GM19328 (cell line): ENCODE measurements around the gene TSHZ2.
A peak's percentile ranks its signal among the peaks of the same experiment; 100 is the strongest.
"Not testable (repeated sequence)": the region's sequence is repeated elsewhere in the genome, so short reads cannot be mapped to it uniquely, and the experiment has no call there.

ENCODE experiments used
- ATAC-seq: cut with Tn5 transposase; IDR thresholded peaks from one replicate; pipeline ENCODE4 v1.9.1; 2021; ENCODE audit warnings: mild to moderate bottlenecking, moderate library complexity; ENCODE audit not compliant: unreplicated experiment

The TSHZ2 gene

DNA sequence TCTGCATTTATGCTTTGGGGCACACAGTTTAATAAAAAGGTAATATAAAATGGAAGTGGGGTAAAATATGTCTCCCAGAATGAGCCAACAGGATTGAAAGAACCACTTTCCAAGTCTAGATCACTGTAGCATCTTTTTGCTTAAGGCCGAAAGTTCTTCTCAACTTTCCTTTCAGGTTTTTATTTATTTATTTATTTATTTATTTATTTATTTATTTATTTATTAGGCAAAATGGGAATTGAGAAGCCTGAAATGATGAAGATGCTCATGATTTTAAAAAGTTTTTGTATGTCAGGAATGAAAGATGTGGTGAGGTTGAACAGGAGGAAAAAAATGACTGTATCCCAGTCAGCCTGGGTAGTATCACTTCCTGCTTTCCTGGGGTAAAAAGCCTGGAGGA, 24.0 kb downstream of the TSHZ2 start:
- ATAC-seq: no peak

DNA sequence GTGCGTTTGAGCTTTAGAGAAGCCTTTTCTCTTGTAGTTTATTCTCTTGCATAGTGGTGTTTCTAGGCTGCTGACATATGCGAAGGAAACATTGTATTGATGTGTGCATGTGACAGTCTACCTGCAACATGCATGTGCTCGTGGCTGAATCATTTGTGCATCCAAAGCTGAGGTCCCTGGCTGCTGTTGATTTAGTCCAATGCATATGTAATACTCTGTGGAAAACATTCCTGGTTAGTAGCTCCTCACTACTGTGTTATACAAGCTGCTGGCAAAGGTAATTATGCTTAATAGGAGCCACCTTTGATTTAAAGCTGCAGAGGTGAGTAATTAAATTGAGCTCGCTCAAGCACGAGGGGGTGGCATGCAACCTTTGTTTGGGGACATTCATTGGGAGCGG, 24.5 kb downstream of the TSHZ2 start:
- ATAC-seq: no peak

DNA sequence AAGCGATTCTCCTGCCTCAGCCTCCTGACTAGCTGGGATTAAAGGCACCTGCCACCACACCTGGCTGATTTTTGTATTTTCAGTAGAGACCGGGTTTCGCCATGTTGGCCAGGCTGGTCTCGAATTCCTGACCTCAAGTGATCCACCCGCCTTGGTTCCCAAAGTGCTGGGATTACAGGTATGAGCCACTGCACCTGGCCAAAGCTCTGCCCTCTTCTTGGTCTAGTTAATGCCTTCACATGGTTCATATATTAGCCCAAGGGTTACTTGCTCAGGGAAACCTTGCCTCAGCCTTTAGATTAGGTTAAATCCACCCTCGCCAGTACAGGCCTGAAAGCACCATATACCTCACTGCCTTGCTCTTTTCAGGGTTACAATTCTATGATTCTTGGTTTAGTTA, 26.1 kb downstream of the TSHZ2 start:
- no peak for ATAC-seq

DNA sequence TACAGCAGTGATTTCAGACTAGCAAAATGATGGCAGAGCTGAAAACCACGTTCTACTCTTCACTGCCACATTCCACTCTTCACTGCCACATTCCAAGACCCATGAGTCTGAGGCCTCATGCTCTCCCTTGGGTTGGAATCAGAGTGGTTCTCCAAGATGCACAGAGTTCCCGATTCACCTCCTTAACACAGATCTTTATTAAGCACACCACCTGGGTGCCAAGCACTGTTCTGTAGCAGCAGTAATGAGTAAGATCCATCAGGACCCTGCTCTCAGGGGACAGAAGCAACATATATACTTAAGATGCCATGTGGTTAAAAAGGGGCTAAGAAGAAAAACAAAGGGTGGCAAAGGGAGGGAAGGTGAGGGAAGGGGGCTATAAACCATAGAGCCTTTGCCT, 26.9 kb downstream of the TSHZ2 start:
- ATAC-seq: no peak

DNA sequence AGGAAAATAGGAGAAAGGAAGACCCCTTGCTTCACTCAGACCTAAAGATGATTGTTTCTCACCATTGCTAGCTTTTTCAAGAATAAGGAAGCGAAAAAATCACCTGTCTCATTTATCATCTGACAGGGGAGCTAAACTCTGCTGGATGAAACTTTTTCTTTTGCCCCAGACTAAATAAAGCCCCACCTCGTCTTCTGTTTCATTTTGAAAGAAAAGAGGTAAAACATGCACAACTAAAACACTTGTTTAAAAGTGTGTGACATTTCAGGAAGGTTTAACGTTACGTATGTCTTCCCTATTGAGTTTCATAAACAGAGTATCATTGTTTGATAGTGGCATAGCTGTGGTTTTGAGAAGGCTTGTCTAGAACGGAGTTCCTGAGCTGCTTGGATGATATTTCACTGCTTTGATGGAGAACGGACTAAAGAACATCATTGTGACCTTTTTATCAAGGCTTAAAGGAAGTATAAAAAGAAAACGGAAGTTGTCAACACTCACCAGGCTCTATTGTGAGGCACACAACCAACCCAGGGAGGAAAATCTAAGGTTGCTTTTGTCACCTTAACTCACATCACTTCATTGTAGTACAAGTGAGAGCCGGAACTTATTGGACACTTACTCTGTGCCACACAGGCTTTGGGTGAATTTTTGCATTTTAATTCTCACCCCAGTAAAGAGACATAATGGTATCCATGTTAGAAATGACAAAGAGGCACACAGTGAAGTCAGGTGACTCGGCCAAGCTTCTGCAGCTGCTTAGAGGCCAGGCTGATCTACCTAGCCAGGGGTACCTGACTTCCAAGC, 29.5 kb downstream of the TSHZ2 start:
- peak; percentile 68 for ATAC-seq

DNA sequence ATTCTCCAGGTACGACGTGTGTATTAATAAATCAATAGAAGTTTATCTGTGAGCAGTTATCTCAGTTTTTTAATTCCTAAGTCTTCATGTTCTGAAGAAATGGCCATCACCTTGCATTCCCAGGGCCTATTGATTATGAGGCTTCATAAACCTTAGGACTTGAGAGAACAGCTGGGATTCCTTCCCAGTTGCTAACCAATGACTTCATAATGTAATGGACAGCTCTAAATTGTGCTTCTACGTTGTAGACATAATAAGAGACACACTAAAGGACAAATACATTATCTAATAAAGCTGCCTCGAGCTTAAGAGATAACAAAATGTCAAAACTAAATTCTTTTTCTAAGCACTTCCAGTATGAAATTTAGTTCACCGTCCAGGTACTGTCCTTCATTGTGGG, 30.6 kb downstream of the TSHZ2 start:
- ATAC-seq: no peak

DNA sequence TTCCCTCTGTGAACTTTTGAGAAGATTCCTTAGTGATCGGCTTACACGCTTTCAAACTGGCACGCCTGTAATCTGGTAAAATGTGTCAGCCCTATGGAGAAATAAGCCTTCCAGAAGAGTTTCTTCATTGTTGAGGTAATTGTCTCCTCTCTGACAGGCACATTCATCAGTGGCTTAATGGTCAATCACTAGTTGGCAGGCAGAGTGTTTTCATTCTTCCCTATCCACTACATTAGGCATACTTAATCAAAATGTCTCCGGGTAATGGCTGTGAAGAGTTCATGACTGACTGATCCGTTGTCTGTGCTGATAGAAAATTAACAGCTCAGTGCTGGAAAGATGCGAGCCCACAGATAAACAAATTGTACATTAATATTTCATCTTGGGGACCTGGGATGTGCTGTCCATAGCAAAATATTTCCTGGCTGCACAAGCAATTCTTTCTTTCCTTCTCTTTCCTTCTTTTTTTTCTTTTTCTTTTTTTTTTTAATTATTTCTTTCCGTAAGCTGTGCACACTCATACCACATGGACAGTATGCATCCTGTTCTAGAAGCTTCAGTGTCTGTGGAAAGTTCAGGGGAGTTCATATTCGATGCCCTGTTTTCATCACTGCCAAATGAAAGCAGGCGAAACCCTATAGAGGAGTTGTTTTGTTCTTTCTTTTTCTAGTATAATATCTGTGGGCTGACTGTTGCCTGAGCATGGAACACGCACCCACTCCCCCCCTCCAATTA, 31.4 kb downstream of the TSHZ2 start:
- no peak for ATAC-seq

DNA sequence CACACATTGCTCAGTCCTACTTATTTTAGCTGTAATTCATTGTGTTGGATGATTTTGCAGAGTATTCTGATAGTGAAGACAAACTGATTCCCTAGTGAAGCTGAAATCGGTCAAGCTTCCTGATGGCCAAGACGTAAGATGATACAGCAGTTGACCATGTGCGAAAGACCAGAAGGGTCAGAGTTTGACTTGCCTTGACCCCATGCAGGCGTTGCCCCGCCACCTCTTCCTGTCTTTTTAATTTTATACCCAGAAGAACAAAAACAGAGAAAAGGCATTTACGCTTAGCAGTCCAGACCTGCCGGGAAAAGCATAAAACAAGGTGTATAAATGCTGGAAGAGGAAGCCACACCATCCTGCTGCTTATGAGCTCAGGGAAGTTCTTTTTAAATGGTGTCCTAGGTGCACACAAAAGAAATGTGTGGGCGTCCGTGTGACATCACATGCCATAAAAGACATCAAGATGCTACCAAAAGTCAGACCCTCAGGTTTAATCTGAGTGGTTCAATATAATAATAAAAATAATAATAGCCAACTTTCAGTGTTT, 32.2 kb downstream of the TSHZ2 start:
- ATAC-seq: no peak

DNA sequence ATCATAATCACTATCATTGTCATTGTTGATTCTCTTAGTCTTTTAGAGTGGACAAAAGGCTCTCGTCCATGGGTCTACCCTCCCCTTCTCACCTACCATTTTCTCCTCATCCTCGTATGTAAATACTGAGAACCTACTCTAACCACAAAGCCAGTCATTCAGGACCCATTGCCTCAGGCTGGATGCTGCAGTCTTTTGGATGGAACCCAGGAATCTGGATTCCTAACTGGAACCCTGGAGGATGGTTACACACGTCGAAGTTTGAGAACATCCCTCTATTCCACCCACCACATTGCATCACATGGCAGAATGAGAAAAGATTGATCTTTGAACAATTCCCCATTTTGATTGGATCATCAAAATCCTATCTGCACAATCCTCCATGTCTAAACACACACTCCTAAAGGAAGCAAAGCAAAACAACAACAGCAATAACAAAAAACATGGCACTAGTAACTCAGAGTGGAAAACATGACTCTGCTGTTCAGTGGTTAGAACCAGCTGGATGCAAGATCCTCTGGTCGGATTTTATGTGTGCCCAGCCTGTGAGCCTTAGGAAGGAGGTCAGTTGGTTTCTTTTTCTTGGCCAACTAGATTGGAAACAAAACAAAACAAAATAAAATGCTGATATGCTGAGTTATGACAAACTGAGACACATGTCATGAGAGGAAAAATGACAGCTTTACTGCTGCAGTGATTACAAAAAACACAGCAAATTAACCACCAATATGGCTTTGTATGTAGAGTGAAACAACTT, 38.0 kb downstream of the TSHZ2 start:
- no peak for ATAC-seq

DNA sequence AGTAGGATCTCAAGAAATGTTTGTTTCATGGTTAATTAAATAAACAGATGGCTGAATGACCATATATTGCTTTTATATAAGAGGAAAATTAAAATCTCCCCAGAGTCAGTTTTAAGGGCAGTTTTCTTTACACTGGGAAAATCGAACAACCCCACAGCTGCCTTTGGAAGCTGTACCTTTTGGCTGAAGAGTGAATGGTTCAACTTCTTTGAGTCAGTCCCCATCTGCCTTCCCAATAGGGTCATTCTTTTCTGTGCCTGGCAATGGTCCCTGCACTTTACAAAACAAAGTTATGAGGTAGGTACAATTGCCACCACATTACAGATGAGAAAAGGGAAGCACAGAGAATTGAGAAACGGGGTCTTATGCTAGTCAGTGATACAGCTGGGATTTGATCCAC, 39.5 kb downstream of the TSHZ2 start:
- no peak for ATAC-seq

DNA sequence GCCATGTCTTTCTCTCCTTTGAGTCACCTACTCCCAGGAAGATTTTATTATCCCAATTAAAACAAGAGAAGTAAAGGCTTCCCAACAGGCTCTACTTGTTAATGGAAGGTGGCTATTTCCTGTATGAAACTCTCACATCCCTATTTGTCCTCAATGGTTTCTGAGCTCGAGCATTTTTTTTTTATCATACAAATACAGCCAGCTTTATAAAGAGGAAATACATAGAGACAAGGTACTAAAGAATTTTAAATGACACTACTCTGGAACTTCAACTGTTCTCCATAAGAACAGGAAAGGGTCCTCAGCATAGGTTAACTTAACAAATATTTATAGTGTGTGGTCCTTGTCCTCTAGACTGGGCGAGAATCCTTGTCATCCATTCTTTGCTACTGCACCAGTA, 41.0 kb downstream of the TSHZ2 start:
- no peak for ATAC-seq

DNA sequence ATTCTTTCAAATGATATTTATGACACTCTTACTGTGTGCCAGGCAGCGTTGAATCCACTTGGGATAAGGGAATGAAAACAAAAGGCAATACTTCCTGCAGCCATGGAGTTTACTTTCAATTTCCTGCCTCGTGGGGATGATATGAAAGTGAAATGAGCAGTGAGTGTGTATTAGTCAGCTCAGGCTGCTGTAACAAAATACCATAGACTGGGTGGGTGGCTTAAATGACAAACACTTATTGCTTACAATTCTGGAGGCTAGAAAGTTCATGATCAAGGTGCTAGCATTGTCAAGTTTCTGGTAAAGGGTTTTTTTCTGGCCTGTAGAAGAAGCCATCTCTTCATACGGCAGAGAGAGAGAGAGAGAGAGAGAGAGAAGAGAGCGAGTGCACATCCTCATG, 41.7 kb downstream of the TSHZ2 start:
- no peak for ATAC-seq

DNA sequence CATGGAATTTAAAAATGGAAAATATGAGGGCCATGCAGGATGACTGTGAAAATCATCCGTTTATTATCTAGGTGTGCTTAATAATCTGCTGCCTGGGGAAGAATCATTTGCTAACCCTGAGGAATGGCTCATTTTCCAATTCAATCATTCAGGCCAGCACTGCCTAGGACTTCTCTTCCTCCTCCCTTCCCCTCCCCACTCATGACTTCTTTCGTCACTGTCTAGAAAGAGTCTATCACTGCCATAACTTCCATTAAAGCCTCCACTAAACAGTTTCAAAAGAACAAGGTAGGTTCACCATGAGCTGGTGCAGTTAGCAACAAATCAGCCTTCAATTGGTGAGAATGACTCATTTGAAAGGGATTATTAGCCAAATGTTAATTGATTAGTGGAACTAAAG, 43.9 kb downstream of the TSHZ2 start:
- ATAC-seq: no peak

DNA sequence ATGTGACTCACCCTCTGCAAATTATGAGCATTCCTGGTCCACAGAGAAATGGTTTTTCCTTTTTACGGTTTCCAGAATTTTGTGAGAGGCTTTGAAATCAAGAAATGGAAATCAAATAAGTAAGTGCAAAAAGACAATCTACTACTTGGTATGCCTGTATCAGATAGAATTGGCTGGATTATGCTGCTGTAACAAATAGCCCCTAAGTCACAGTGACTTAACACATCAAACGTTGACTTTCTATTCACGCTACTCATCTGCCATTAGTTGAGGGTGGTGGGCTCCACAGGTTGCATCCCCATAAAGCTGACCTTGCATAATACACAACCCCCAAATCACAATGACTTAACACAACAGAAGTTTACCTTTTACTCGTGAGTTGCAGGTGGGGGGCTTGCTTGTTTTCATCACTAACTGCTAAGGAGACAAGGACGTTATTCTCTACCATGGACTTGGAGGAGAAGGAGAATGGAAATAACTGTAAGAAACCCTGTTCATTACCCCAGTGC, 44.4 kb downstream of the TSHZ2 start:
- ATAC-seq: no peak

DNA sequence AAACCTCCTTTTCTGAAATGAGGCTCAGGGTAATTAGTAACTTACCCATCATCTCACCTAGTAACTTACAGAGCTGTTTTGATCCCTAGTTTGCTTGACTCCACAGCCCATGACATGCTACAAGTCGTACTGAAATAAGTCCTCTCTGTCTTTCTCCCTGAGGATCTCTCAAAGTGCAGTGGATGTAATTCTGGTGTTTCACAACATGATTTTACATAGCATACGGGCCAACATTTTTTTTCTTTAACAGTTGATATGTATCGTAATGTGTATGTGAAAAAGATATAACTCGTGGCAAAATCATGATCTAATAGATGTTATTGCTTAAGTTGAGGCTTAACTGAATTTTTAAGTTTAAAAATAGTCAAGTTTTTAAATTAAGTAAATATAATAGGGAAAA, 45.0 kb downstream of the TSHZ2 start:
- ATAC-seq: no peak

DNA sequence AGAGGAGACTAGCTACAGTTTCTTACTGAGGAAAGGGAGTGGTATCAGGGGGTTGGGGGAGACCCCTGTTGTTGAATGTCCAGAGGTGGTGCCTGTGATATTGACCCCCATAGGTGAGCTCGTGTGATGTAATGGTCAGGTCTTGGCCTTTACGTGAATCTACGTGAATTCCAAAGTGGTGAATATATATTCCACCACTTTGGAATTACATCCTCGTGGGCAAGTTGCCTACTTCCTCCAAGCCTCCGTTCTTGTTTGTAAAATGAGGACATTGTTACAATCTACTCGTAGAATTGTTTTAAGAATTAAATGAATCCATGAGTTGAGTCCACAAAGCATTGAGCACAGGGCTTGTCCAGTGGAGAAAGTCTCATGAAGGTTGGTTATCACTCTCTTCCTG, 47.3 kb downstream of the TSHZ2 start:
- ATAC-seq: no peak

DNA sequence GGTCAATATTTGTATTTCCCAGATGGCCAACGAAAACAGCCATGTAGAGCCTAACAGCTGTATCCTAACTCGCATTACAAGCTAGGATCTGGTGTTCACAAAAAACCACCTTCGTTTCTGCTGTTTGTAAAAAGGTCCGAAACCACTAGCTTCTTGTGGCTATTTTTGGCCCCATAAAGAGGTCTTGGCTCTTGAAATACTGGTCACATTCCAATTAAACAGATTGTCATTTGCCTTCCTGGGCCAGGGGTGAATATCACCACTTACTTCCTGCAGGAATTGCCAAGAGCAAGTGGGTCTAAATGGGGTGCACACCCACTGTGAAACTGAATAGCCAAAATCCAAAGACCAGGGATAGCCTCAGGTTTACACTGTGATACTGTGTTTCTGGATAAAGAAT, 48.2 kb downstream of the TSHZ2 start:
- ATAC-seq: no peak

DNA sequence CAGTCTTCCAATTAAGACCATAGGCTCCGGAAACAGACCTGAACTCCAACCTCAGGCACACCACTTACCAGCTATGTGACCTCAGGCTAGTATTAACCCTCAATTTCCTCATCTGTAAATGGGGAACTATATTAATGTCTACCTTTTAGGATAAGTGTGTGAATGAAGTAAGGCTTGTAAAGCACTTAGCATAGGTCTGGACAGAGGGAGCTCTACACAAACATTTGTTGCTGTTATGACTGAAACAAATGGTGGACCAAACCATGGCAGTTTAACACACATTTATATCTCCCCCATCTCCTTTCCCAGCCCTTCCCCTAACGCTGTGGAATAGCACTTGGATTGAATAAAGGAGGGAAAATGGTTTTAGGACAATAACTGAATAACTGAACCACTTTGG, 48.7 kb downstream of the TSHZ2 start:
- no peak for ATAC-seq

DNA sequence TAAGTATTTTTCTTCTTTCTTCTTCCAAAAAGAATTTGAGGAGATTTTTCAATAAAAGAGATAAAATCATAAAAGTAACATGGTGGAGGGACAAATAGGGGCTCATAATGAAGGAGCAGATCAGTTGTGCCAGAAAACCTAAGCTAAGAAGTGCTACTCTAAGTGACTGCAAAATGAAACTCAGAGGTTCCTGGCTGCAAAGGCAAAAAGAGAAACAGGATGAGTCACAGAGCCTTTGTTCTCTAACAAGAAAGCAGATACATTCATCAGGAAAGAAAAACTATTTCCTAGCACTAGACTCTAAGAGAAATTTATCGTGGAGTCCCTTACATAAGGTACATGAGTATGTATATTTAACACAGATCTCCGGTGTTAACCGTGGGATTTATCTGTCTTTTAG, 49.8 kb downstream of the TSHZ2 start:
- ATAC-seq: no peak

DNA sequence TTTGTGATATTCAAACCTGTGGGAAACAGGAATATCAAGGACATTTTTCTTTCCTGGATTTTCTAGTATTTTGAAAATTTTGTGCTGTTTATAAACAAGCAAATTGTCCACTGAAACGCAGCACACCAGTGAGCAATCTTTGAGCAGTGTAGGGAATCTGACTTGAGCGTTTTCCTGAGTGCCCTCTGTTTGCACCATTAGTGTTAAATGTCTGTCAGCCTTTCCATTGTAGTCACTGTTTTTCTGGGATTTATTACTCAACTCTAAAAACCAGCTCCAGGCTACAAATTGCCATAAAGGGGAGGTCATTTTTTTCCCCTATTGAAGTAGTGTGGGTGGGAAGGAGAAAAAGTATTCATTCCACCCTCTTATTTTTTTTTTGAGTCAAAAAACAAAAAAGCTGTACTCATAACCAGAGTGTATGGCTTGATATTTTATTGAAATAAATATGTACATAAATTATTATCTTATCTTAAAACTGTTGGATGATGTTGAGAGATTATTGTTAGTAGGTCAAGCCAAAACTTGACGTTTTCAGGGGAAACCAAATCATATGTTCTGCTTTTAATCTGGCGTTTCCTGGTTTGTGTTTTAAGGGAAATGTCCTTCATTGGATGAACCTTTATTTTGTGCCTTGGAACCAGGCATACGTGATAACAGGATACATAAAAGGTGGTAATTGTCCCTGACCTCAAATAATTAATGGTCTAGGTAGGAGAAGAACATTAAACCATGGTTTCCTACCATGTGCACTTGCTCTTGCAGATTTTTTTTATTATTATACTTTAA, 51.8 kb downstream of the TSHZ2 start:
- ATAC-seq: no peak

DNA sequence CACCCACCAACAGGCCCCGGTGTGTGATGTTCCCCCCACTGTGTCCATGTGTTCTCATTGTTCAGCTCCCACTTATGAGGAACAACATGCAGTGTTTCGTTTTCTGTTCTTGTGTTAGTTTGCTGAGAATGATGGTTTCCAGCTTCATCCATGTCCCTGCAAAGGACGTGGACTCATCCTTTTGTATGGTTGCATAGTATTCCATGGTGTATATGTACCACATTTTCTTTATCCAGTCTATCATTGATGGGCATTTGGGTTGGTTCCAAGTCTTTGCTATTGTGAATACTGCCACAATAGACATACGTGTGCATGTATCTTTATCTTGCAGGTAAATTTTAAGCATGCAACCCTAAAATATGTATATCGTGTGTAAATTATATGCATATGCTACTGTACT, 52.5 kb downstream of the TSHZ2 start:
- ATAC-seq: not testable (repeated sequence)
